ENCODE results near the gene ADCK1.

DNA sequence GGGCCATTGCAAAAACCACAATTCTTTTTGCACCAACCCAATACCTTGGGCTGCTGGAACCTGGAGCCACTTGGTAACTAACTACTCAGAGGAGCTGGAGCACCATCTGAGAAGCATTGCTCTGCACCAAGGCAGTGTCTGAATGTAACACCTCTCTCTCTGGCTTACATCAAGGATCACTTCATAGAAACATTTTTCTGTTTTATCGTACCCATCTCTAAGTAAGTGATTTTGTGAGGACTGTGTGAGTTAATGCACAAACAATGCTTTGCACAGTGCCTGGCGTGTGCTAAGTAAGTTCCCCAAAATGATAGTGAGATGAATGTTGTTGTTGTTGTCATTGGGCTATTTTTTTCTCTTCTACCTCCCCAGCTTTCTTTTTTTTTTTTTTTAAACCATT is 111.4 kb downstream of the ADCK1 start:
- TF ChIP-seq, protein P1, sequence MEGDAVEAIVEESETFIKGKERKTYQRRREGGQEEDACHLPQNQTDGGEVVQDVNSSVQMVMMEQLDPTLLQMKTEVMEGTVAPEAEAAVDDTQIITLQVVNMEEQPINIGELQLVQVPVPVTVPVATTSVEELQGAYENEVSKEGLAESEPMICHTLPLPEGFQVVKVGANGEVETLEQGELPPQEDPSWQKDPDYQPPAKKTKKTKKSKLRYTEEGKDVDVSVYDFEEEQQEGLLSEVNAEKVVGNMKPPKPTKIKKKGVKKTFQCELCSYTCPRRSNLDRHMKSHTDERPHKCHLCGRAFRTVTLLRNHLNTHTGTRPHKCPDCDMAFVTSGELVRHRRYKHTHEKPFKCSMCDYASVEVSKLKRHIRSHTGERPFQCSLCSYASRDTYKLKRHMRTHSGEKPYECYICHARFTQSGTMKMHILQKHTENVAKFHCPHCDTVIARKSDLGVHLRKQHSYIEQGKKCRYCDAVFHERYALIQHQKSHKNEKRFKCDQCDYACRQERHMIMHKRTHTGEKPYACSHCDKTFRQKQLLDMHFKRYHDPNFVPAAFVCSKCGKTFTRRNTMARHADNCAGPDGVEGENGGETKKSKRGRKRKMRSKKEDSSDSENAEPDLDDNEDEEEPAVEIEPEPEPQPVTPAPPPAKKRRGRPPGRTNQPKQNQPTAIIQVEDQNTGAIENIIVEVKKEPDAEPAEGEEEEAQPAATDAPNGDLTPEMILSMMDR (IDR thresholded peaks at IDR 0.05): no peak
- TF ChIP-seq POLR2A (IDR thresholded peaks at IDR 0.05): no peak
